Measurements from ENCODE around the gene LRIG1. TPM values are rescaled to one million over a fixed set of nuclear protein-coding genes. Genes with fewer than 3 reads are reported as not detected.
"Not testable (repeated sequence)": the region's sequence is repeated elsewhere in the genome, so short reads cannot be mapped to it uniquely, and the experiment has no call there.

LRIG1 gene
- total RNA-seq, 1 experiment from 2014 or later = 24.1 TPM

DNA sequence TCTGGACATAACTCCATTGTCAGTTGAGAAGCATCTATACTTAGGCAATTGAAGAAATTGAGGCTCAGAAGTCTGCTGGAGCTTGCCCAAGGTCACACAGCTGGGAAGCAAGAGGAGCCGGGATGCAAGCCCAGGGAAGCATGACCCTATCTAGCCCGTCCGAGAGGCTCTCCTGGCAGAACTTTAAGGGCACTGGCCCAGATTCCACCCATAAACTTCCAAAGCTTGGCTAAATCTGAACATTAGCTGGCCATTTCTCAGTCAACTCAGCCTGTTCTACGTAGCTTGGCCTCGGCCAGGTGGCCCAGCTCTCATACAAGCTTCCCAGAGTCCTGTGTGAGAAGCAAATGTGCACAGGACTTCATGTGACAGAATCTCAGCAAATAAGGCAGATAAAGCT lies 75.8 kb downstream of the LRIG1 start:
- no peaks in the 10 kb centered on the region for H3K27me3 ChIP-seq (replicated peaks; ENCODE audit: insufficient read depth, low read depth, low read length, poor library complexity)
- POLR2A ChIA-PET (ENCODE audit: low non-redundant PET) = no interaction called here
- BruUV-seq (replicated peaks) = no TSS peak
- H3K9me3 ChIP-seq (ENCODE audit: low read depth, low read length, poor library complexity, severe bottlenecking) = no peaks in the 10 kb centered on the region
- no peak for DNase-seq (ENCODE audit: low spot score)
- H3K27ac ChIP-seq (ENCODE audit: low read depth, low read length, poor library complexity, severe bottlenecking) = no peak overlapping the region
- no peak for TF ChIP-seq EZH2 (IDR thresholded peaks at IDR 0.05; ENCODE audit: borderline replicate concordance, low read depth, low read length, poor library complexity, severe bottlenecking)
- TF ChIP-seq, protein P1, sequence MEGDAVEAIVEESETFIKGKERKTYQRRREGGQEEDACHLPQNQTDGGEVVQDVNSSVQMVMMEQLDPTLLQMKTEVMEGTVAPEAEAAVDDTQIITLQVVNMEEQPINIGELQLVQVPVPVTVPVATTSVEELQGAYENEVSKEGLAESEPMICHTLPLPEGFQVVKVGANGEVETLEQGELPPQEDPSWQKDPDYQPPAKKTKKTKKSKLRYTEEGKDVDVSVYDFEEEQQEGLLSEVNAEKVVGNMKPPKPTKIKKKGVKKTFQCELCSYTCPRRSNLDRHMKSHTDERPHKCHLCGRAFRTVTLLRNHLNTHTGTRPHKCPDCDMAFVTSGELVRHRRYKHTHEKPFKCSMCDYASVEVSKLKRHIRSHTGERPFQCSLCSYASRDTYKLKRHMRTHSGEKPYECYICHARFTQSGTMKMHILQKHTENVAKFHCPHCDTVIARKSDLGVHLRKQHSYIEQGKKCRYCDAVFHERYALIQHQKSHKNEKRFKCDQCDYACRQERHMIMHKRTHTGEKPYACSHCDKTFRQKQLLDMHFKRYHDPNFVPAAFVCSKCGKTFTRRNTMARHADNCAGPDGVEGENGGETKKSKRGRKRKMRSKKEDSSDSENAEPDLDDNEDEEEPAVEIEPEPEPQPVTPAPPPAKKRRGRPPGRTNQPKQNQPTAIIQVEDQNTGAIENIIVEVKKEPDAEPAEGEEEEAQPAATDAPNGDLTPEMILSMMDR (conservative IDR thresholded peaks at IDR 0.05; ENCODE audit: low read depth, low read length) = no peak
- H3K4me3 ChIP-seq (ENCODE audit: low read depth, low read length, poor library complexity, severe bottlenecking) = no peak overlapping the region
- peaks cover 18% of the 10 kb centered on the region for H3K4me1 ChIP-seq (ENCODE audit: insufficient read depth, low read length, poor library complexity, severe bottlenecking)
- CTCF ChIA-PET = no interaction called here
- H3K36me3 ChIP-seq (ENCODE audit: insufficient read depth, low read length, poor library complexity, severe bottlenecking) = no peaks in the 10 kb centered on the region
- intact Hi-C loops (cut with micrococcal nuclease; ENCODE audit: unreplicated experiment) = loop anchor here (5.0 kb wide), 1 partner anchor 77 kb away; the partner anchor contains the start of gene LRIG1

DNA sequence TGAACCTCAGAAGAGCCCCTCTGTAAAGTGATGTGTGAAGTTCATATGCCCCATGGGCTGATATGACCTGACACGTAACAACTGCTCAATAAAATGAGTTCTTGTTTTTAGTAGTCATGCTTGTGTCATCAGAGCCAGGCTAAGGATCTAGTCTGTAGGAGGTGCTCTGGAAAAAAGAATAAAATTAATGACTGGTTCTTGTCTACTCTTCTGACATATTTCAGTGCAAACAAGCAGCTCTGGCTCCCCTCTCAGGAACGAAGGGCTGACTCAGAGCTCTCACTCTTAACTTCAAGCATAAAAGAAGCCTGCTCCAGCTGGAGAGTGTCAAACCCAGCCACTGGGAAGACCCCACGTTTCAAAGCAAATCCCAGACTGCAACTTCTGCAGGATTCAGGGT lies 77.0 kb downstream of the LRIG1 start:
- intact Hi-C loops (cut with micrococcal nuclease; ENCODE audit: unreplicated experiment) = no loop called here
- ChIA-PET CTCF (no interaction called here), POLR2A (ENCODE audit: low non-redundant PET) (no interaction called here)
- H3K36me3 ChIP-seq (ENCODE audit: insufficient read depth, low read length, poor library complexity, severe bottlenecking) = no peaks in the 10 kb centered on the region
- peaks cover 10% of the 10 kb centered on the region for H3K4me1 ChIP-seq (ENCODE audit: insufficient read depth, low read length, poor library complexity, severe bottlenecking)
- no peak overlapping the region for H3K27ac ChIP-seq (ENCODE audit: low read depth, low read length, poor library complexity, severe bottlenecking)
- H3K4me3 ChIP-seq (ENCODE audit: low read depth, low read length, poor library complexity, severe bottlenecking) = no peak overlapping the region
- BruUV-seq (replicated peaks) = no TSS peak
- no peak for DNase-seq (ENCODE audit: low spot score)
- no peaks in the 10 kb centered on the region for H3K9me3 ChIP-seq (ENCODE audit: low read depth, low read length, poor library complexity, severe bottlenecking)
- TF ChIP-seq EZH2 (IDR thresholded peaks at IDR 0.05; ENCODE audit: borderline replicate concordance, low read depth, low read length, poor library complexity, severe bottlenecking) = no peak
- TF ChIP-seq, protein P1 (conservative IDR thresholded peaks at IDR 0.05; ENCODE audit: low read depth, low read length) = no peak
- H3K27me3 ChIP-seq (replicated peaks; ENCODE audit: insufficient read depth, low read depth, low read length, poor library complexity) = no peaks in the 10 kb centered on the region

DNA sequence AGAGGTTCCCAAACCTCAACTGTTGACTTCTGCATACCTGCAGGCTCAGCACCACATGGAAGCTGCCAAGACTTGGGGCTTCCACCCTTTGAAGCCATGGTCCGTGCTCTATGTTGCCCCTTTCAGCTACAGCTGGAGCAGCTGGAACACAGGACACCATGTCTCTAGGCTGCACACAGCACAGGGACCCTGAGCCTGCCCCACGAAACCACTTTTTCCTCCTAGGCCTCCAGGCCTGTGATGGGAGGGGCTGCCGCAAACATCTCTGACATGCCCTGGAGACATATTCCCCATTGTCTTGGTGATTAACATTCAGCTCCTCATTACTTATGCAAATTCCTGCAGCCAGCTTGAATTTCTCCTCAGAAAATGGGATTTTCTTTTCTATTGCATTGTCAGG lies 78.9 kb downstream of the LRIG1 start:
- H3K4me1 ChIP-seq (ENCODE audit: insufficient read depth, low read length, poor library complexity, severe bottlenecking); H3K27me3 ChIP-seq (replicated peaks; ENCODE audit: insufficient read depth, low read depth, low read length, poor library complexity); H3K9me3 ChIP-seq (ENCODE audit: low read depth, low read length, poor library complexity, severe bottlenecking); CTCF ChIA-PET; intact Hi-C loops (cut with micrococcal nuclease; ENCODE audit: unreplicated experiment); DNase-seq (ENCODE audit: low spot score); H3K4me3 ChIP-seq (ENCODE audit: low read depth, low read length, poor library complexity, severe bottlenecking); H3K36me3 ChIP-seq (ENCODE audit: insufficient read depth, low read length, poor library complexity, severe bottlenecking); POLR2A ChIA-PET (ENCODE audit: low non-redundant PET); BruUV-seq (replicated peaks); H3K27ac ChIP-seq (ENCODE audit: low read depth, low read length, poor library complexity, severe bottlenecking): not testable (repeated sequence)

DNA sequence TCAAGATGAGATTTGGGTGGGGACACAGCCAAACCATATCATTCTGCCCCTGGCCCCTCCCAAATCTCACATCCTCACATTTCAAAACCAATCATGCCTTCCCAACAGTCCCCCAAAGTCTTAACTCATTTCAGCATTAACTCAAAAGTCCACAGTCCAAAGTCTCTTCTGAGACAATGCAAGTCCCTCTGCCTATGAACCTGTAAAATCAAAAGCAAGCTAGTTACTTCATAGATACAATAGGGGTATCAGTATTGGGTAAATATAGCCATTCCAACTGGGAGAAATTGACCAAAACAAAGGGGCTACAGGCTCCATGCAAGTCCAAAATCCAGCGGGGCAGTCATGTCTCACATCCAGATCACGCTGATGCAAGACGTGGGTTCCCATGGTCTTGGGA lies 79.7 kb downstream of the LRIG1 start:
- DNase-seq (ENCODE audit: low spot score) = not testable (repeated sequence)

More for the DNA sequence above, 79.7 kb downstream of the LRIG1 start:
- H3K36me3 ChIP-seq (ENCODE audit: insufficient read depth, low read length, poor library complexity, severe bottlenecking); intact Hi-C loops (cut with micrococcal nuclease; ENCODE audit: unreplicated experiment); H3K4me1 ChIP-seq (ENCODE audit: insufficient read depth, low read length, poor library complexity, severe bottlenecking); H3K9me3 ChIP-seq (ENCODE audit: low read depth, low read length, poor library complexity, severe bottlenecking); H3K4me3 ChIP-seq (ENCODE audit: low read depth, low read length, poor library complexity, severe bottlenecking); H3K27me3 ChIP-seq (replicated peaks; ENCODE audit: insufficient read depth, low read depth, low read length, poor library complexity); H3K27ac ChIP-seq (ENCODE audit: low read depth, low read length, poor library complexity, severe bottlenecking); BruUV-seq (replicated peaks); CTCF ChIA-PET; POLR2A ChIA-PET (ENCODE audit: low non-redundant PET): not testable (repeated sequence)

Data from A673 (cell line).